Measurements from ENCODE around the gene TRABD2B. TPM values are rescaled to one million over a fixed set of nuclear protein-coding genes. Genes with fewer than 3 reads are reported as not detected.

The TRABD2B gene
- polyA plus RNA-seq, 2 donors = 0.24 to 0.34 TPM

GRCh38 chr1:47843781-47844557, 153.2 kb downstream of the TRABD2B start:
- Histone ChIP-seq H3K27ac (ENCODE audit: low read depth in 2 of 2, low read length in 1 of 2) (no peak overlapping the region), H3K4me3 (ENCODE audit: low read depth in 1 of 2, low read length in 2 of 2) (no peak overlapping the region), H3K9me3 (ENCODE audit: control insufficient read depth in 2 of 2, insufficient read depth in 1 of 2, low read depth in 1 of 2, low read length in 1 of 2) (no peaks in the 10 kb centered on the region), H3K36me3 (ENCODE audit: control insufficient read depth in 2 of 2, insufficient read depth in 2 of 2, low read length in 1 of 2) (no peaks in the 10 kb centered on the region), H3K27me3 (ENCODE audit: control insufficient read depth in 1 of 2, insufficient read depth in 2 of 2, low read length in 2 of 2) (no peaks in the 10 kb centered on the region), H3K4me1 (ENCODE audit: control insufficient read depth in 2 of 2, insufficient read depth in 2 of 2, low read length in 1 of 2) (peaks cover 0 to 3% of the 10 kb centered on the region in 2 donors)
- WGBS, 2 donors = 71 to 76% methylated on average over 10 of the region's 10 CpGs

- no peak overlapping the region for H3K27ac ChIP-seq (ENCODE audit: low read depth in 2 of 2, low read length in 1 of 2)
- H3K27me3 ChIP-seq (ENCODE audit: control insufficient read depth in 1 of 2, insufficient read depth in 2 of 2, low read length in 2 of 2) = no peaks in the 10 kb centered on the region
- no peak overlapping the region for H3K4me3 ChIP-seq (ENCODE audit: low read depth in 1 of 2, low read length in 2 of 2)
- H3K9me3 ChIP-seq (ENCODE audit: control insufficient read depth in 2 of 2, insufficient read depth in 1 of 2, low read depth in 1 of 2, low read length in 1 of 2) = no peaks in the 10 kb centered on the region
- H3K36me3 ChIP-seq (ENCODE audit: control insufficient read depth in 2 of 2, insufficient read depth in 2 of 2, low read length in 1 of 2) = no peaks in the 10 kb centered on the region
- H3K4me1 ChIP-seq (ENCODE audit: control insufficient read depth in 2 of 2, insufficient read depth in 2 of 2, low read length in 1 of 2) = peaks cover 2 to 3% of the 10 kb centered on the region in 2 donors
- WGBS, 2 donors = 79 to 82% methylated on average over 6 of the region's 6 CpGs
These were observed 154.1 kb downstream of the TRABD2B start for GRCh38 chr1:47843059-47843458.

GRCh38 chr1:47842228-47842919, 154.8 kb downstream of the TRABD2B start:
- Histone ChIP-seq H3K4me1 (ENCODE audit: control insufficient read depth in 2 of 2, insufficient read depth in 2 of 2, low read length in 1 of 2) (peaks cover 3% of the 10 kb centered on the region in 2 donors), H3K27me3 (ENCODE audit: control insufficient read depth in 1 of 2, insufficient read depth in 2 of 2, low read length in 2 of 2) (no peaks in the 10 kb centered on the region), H3K4me3 (ENCODE audit: low read depth in 1 of 2, low read length in 2 of 2) (no peak overlapping the region), H3K36me3 (ENCODE audit: control insufficient read depth in 2 of 2, insufficient read depth in 2 of 2, low read length in 1 of 2) (no peaks in the 10 kb centered on the region), H3K27ac (ENCODE audit: low read depth in 2 of 2, low read length in 1 of 2) (no peak overlapping the region), H3K9me3 (ENCODE audit: control insufficient read depth in 2 of 2, insufficient read depth in 1 of 2, low read depth in 1 of 2, low read length in 1 of 2) (no peaks in the 10 kb centered on the region)
- 60 to 61% methylated on average over 5 of the region's 5 CpGs for WGBS, 2 donors

GRCh38 chr1:47841356-47841755, 155.8 kb downstream of the TRABD2B start:
- Histone ChIP-seq H3K4me1 (ENCODE audit: control insufficient read depth in 2 of 2, insufficient read depth in 2 of 2, low read length in 1 of 2) (peaks cover 3% of the 10 kb centered on the region in 2 donors), H3K9me3 (ENCODE audit: control insufficient read depth in 2 of 2, insufficient read depth in 1 of 2, low read depth in 1 of 2, low read length in 1 of 2) (no peaks in the 10 kb centered on the region), H3K36me3 (ENCODE audit: control insufficient read depth in 2 of 2, insufficient read depth in 2 of 2, low read length in 1 of 2) (no peaks in the 10 kb centered on the region), H3K4me3 (ENCODE audit: low read depth in 1 of 2, low read length in 2 of 2) (no peak overlapping the region), H3K27me3 (ENCODE audit: control insufficient read depth in 1 of 2, insufficient read depth in 2 of 2, low read length in 2 of 2) (no peaks in the 10 kb centered on the region), H3K27ac (ENCODE audit: low read depth in 2 of 2, low read length in 1 of 2) (no peak overlapping the region)
- WGBS, 2 donors = 75 to 85% methylated on average over 3 of the region's 3 CpGs

- Histone ChIP-seq H3K4me3 (ENCODE audit: low read depth in 1 of 2, low read length in 2 of 2) (no peak overlapping the region), H3K9me3 (ENCODE audit: control insufficient read depth in 2 of 2, insufficient read depth in 1 of 2, low read depth in 1 of 2, low read length in 1 of 2) (no peaks in the 10 kb centered on the region), H3K36me3 (ENCODE audit: control insufficient read depth in 2 of 2, insufficient read depth in 2 of 2, low read length in 1 of 2) (no peaks in the 10 kb centered on the region), H3K4me1 (ENCODE audit: control insufficient read depth in 2 of 2, insufficient read depth in 2 of 2, low read length in 1 of 2) (peaks cover 3% of the 10 kb centered on the region in 2 donors), H3K27me3 (ENCODE audit: control insufficient read depth in 1 of 2, insufficient read depth in 2 of 2, low read length in 2 of 2) (no peaks in the 10 kb centered on the region), H3K27ac (ENCODE audit: low read depth in 2 of 2, low read length in 1 of 2) (no peak overlapping the region)
- 75 to 82% methylated on average over 4 of the region's 4 CpGs for WGBS, 2 donors
These were observed 156.6 kb downstream of the TRABD2B start for GRCh38 chr1:47840393-47841190.

GRCh38 chr1:47839433-47839760, 157.8 kb downstream of the TRABD2B start:
- Histone ChIP-seq H3K36me3 (ENCODE audit: control insufficient read depth in 2 of 2, insufficient read depth in 2 of 2, low read length in 1 of 2) (no peaks in the 10 kb centered on the region), H3K9me3 (ENCODE audit: control insufficient read depth in 2 of 2, insufficient read depth in 1 of 2, low read depth in 1 of 2, low read length in 1 of 2) (no peaks in the 10 kb centered on the region), H3K4me1 (ENCODE audit: control insufficient read depth in 2 of 2, insufficient read depth in 2 of 2, low read length in 1 of 2) (peaks cover 3% of the 10 kb centered on the region in 2 donors), H3K4me3 (ENCODE audit: low read depth in 1 of 2, low read length in 2 of 2) (no peak overlapping the region), H3K27me3 (ENCODE audit: control insufficient read depth in 1 of 2, insufficient read depth in 2 of 2, low read length in 2 of 2) (no peaks in the 10 kb centered on the region), H3K27ac (ENCODE audit: low read depth in 2 of 2, low read length in 1 of 2) (no peak overlapping the region)
- WGBS, 2 donors = 59 to 71% methylated on average over 4 of the region's 4 CpGs

- WGBS, 2 donors = 82 to 83% methylated on average over 16 of the region's 16 CpGs
- no peak overlapping the region for H3K27ac ChIP-seq (ENCODE audit: low read depth in 2 of 2, low read length in 1 of 2)
- no peaks in the 10 kb centered on the region for H3K36me3 ChIP-seq (ENCODE audit: control insufficient read depth in 2 of 2, insufficient read depth in 2 of 2, low read length in 1 of 2)
- no peaks in the 10 kb centered on the region for H3K9me3 ChIP-seq (ENCODE audit: control insufficient read depth in 2 of 2, insufficient read depth in 1 of 2, low read depth in 1 of 2, low read length in 1 of 2)
- H3K27me3 ChIP-seq (ENCODE audit: control insufficient read depth in 1 of 2, insufficient read depth in 2 of 2, low read length in 2 of 2) = no peaks in the 10 kb centered on the region
- H3K4me1 ChIP-seq (ENCODE audit: control insufficient read depth in 2 of 2, insufficient read depth in 2 of 2, low read length in 1 of 2) = peaks cover 3% of the 10 kb centered on the region in 2 donors
- H3K4me3 ChIP-seq (ENCODE audit: low read depth in 1 of 2, low read length in 2 of 2) = no peak overlapping the region
These were observed 158.4 kb downstream of the TRABD2B start for GRCh38 chr1:47838562-47839432.

GRCh38 chr1:47837866-47838561, 159.2 kb downstream of the TRABD2B start:
- no peaks in the 10 kb centered on the region for H3K9me3 ChIP-seq (ENCODE audit: control insufficient read depth in 2 of 2, insufficient read depth in 1 of 2, low read depth in 1 of 2, low read length in 1 of 2)
- no peak overlapping the region for H3K4me3 ChIP-seq (ENCODE audit: low read depth in 1 of 2, low read length in 2 of 2)
- H3K27ac ChIP-seq (ENCODE audit: low read depth in 2 of 2, low read length in 1 of 2) = no peak overlapping the region
- H3K4me1 ChIP-seq (ENCODE audit: control insufficient read depth in 2 of 2, insufficient read depth in 2 of 2, low read length in 1 of 2) = peaks cover 3% of the 10 kb centered on the region in 2 donors
- no peaks in the 10 kb centered on the region for H3K36me3 ChIP-seq (ENCODE audit: control insufficient read depth in 2 of 2, insufficient read depth in 2 of 2, low read length in 1 of 2)
- WGBS, 2 donors = 77 to 82% methylated on average over 5 of the region's 5 CpGs
- no peaks in the 10 kb centered on the region for H3K27me3 ChIP-seq (ENCODE audit: control insufficient read depth in 1 of 2, insufficient read depth in 2 of 2, low read length in 2 of 2)
